Measurements from ENCODE around the gene TRIM9.
"Not testable (repeated sequence)": the region's sequence is repeated elsewhere in the genome, so short reads cannot be mapped to it uniquely, and the experiment has no call there.

The TRIM9 gene

GRCh38 chr14:51002406-51002999 is 92.4 kb downstream of the TRIM9 start:
- Mint-ChIP-seq H3K4me1 (ENCODE audit: low read depth in 2 of 2) (no peaks in the 10 kb centered on the region), H3K27ac (no peak overlapping the region), H3K27me3 (peaks cover 6 to 10% of the 10 kb centered on the region in 2 donors), H3K36me3 (ENCODE audit: insufficient read depth) (peaks cover 2% of the 10 kb centered on the region), H3K9me3 (no peaks in the 10 kb centered on the region), H3K4me3 (no peak overlapping the region)
- DNase-seq (no peak), ATAC-seq (replicated peaks) (no peak)

- Mint-ChIP-seq H3K4me3 (no peak overlapping the region), H3K36me3 (ENCODE audit: insufficient read depth) (peaks cover 2% of the 10 kb centered on the region), H3K4me1 (ENCODE audit: low read depth in 2 of 2) (no peaks in the 10 kb centered on the region), H3K27ac (no peak overlapping the region), H3K9me3 (no peaks in the 10 kb centered on the region), H3K27me3 (peaks cover 7 to 10% of the 10 kb centered on the region in 2 donors)
- no peak for DNase-seq
- no peak for ATAC-seq (replicated peaks)
These were observed 94.3 kb downstream of the TRIM9 start for GRCh38 chr14:51000566-51000965.

GRCh38 chr14:50999726-51000125 is 95.2 kb downstream of the TRIM9 start:
- Mint-ChIP-seq H3K4me3 (no peak overlapping the region), H3K36me3 (ENCODE audit: insufficient read depth) (peaks cover 2% of the 10 kb centered on the region), H3K4me1 (ENCODE audit: low read depth in 2 of 2) (no peaks in the 10 kb centered on the region), H3K9me3 (no peaks in the 10 kb centered on the region), H3K27me3 (peaks cover 10 to 13% of the 10 kb centered on the region in 2 donors), H3K27ac (no peak overlapping the region)
- ATAC-seq (replicated peaks) (no peak), DNase-seq (no peak)

GRCh38 chr14:50998612-50999011 is 96.3 kb downstream of the TRIM9 start:
- Mint-ChIP-seq H3K4me1 (ENCODE audit: low read depth in 2 of 2) (no peaks in the 10 kb centered on the region), H3K4me3 (no peak overlapping the region), H3K36me3 (ENCODE audit: insufficient read depth) (no peaks in the 10 kb centered on the region), H3K27ac (no peak overlapping the region), H3K27me3 (peaks cover 13 to 17% of the 10 kb centered on the region in 2 donors), H3K9me3 (no peaks in the 10 kb centered on the region)
- DNase-seq (no peak), ATAC-seq (replicated peaks) (no peak)

GRCh38 chr14:50997712-50998111 is 97.2 kb downstream of the TRIM9 start:
- H3K36me3 Mint-ChIP-seq (ENCODE audit: insufficient read depth) = no peaks in the 10 kb centered on the region
- no peaks in the 10 kb centered on the region for H3K4me1 Mint-ChIP-seq (ENCODE audit: low read depth in 2 of 2)
- DNase-seq = no peak
- H3K27me3 Mint-ChIP-seq = peaks cover 10 to 20% of the 10 kb centered on the region in 2 donors
- ATAC-seq (replicated peaks) = no peak
- H3K9me3 Mint-ChIP-seq = no peaks in the 10 kb centered on the region
- H3K27ac Mint-ChIP-seq = no peak overlapping the region
- no peak overlapping the region for H3K4me3 Mint-ChIP-seq

DNA sequence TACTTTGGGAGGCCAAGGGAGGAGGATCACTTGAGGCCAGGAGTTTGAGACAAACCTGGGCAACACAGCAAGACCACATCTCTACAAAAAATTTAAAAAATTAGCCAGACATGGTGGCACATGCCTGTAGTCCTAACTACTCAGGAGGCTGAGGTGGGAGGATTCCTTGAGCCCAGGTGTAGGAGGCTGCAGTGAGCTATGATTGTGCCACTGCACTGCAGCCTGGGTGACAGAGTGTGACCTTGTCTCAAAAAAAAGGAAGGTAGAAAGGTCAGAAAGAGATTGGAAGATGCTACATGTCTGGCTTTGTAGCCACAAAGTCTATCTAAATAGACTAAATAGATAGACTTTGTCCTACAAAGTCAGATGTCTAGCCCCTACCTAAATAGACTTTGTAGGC is 100.7 kb downstream of the TRIM9 start:
- peaks cover 20 to 36% of the 10 kb centered on the region in 2 donors for H3K27me3 Mint-ChIP-seq
- not testable (repeated sequence) for H3K4me1 Mint-ChIP-seq (ENCODE audit: low read depth in 2 of 2); DNase-seq; H3K4me3 Mint-ChIP-seq; H3K27ac Mint-ChIP-seq; ATAC-seq (replicated peaks); H3K36me3 Mint-ChIP-seq (ENCODE audit: insufficient read depth); H3K9me3 Mint-ChIP-seq

DNA sequence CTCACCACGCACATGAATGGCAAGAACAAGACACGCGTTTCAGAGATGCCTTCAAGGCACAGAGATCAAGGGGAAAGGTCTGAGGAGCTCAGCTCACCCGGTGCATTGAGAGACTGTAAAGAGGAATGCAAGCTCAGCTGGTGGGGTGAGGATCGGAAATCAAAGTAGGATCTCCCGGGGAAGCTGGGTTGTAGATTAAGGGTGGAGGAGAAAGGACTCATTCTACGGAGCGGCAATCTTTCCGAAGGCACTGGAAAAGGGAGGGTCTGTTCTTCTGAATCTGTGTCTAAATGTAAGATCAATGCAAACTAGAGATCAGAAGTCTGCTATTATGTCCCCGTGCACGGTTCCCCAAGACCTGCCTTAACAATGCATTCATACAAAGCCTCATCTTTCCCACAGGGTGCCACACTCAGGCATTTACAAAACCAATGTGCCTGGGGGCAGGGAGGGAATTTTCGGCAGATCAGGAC is 109.0 kb downstream of the TRIM9 start:
- Mint-ChIP-seq H3K27ac (no peak overlapping the region), H3K36me3 (ENCODE audit: insufficient read depth) (no peaks in the 10 kb centered on the region), H3K4me1 (ENCODE audit: low read depth in 2 of 2) (no peaks in the 10 kb centered on the region), H3K4me3 (no peak overlapping the region), H3K9me3 (no peaks in the 10 kb centered on the region), H3K27me3 (peaks cover 44 to 46% of the 10 kb centered on the region in 2 donors)
- DNase-seq (no peak), ATAC-seq (replicated peaks) (no peak)

DNA sequence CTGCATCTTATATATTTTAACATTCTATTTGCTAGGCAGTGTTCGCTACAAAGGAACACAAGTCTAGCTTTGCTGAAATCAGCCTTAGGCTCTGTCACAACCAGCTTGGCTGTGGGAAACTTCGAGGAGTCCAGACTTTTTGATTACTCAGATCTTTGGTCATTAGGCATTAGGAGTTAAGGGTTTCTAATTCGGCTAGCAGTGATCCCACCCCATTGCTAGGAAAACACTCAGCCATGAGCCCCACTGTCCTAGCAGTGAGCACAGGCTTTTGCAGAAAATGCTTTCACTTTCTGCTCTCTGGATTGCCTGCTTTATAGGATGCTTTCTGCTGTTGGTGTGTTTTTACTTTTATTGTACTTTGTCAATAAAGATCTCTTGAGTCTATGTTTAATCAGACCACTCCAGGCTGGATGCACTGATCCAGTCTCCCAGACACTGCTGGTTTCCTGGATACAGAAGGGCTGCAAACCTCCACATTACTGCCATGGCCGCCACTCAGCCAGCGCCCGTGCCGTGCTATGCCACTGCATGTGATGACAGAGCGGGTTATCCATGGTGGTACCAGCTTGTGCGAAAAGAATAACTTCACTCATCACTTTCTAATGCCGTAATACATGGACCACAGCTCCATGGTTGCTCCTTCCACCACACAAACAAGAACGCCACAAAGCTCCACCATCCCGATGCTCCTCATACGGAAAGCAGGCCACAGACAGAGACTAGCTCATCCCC is 109.6 kb downstream of the TRIM9 start:
- ATAC-seq (replicated peaks) (no peak), DNase-seq (no peak)
- no peak overlapping the region for H3K4me3 Mint-ChIP-seq
- H3K36me3 Mint-ChIP-seq (ENCODE audit: insufficient read depth) = no peaks in the 10 kb centered on the region
- H3K9me3 Mint-ChIP-seq = no peaks in the 10 kb centered on the region
- H3K4me1 Mint-ChIP-seq (ENCODE audit: low read depth in 2 of 2) = no peaks in the 10 kb centered on the region
- H3K27ac Mint-ChIP-seq = no peak overlapping the region
- H3K27me3 Mint-ChIP-seq = peaks cover 47 to 49% of the 10 kb centered on the region in 2 donors

DNA sequence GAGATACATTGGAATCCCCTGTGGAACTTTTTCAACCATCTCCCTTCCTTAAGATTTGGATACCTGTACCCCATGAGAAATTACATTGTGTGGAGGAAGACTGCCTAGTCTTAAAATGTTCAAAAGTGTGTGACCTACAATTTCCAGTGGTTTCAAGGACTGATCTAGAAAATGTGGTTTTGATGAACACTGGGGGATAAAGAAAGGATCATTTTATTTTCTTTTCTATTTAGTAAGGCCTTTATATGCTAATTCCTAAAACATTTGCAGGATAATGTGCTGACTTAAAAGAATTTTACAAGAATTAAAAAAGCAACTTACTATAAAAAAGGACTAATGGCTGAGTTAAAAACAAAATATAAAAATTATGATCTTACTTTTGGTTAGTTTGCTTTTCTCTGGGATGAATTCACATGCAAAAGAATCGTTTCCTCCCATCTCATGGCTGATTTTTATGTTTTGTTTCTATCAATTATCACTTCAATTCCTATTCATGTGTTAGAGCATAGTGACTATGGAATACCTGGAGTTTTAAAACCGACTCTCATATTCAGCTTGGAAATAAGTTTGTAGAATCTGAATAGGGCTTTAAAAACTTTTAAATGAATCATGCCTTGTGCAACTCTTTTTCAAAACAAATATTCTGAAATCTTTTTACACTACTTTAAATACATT is 110.7 kb downstream of the TRIM9 start:
- Mint-ChIP-seq H3K4me3 (no peak overlapping the region), H3K4me1 (ENCODE audit: low read depth in 2 of 2) (no peaks in the 10 kb centered on the region), H3K27ac (no peak overlapping the region), H3K9me3 (no peaks in the 10 kb centered on the region), H3K27me3 (peaks cover 49 to 55% of the 10 kb centered on the region in 2 donors), H3K36me3 (ENCODE audit: insufficient read depth) (no peaks in the 10 kb centered on the region)
- no peak for ATAC-seq (replicated peaks)
- no peak for DNase-seq

- DNase-seq (no peak), ATAC-seq (replicated peaks) (no peak)
- H3K4me3 Mint-ChIP-seq = no peak overlapping the region
- no peaks in the 10 kb centered on the region for H3K4me1 Mint-ChIP-seq (ENCODE audit: low read depth in 2 of 2)
- H3K27ac Mint-ChIP-seq = no peak overlapping the region
- peaks cover 41 to 58% of the 10 kb centered on the region in 2 donors for H3K27me3 Mint-ChIP-seq
- no peaks in the 10 kb centered on the region for H3K9me3 Mint-ChIP-seq
- no peaks in the 10 kb centered on the region for H3K36me3 Mint-ChIP-seq (ENCODE audit: insufficient read depth)
These were observed 114.7 kb downstream of the TRIM9 start for GRCh38 chr14:50979941-50980850.

DNA sequence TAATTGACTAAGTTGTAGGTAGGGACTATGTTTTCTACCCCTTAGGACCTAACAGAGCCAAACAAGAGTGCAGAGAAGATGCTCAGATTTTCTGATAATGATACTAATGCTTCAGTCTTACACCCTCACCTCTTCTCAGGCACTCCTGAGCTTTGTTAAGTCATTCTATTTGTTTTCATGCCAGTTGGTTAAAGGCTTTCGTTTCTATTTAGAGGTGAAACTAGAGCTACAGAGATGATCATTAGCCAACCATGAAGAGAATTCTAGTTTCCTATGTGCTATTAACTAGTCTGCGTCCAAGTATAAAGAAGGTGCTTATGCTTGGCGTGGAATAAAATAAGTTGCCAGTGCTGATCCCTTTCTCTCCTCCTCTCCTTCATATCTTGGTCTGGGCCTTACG is 116.0 kb downstream of the TRIM9 start:
- H3K4me3 Mint-ChIP-seq = no peak overlapping the region
- H3K27me3 Mint-ChIP-seq = peaks cover 39 to 63% of the 10 kb centered on the region in 2 donors
- DNase-seq (no peak), ATAC-seq (replicated peaks) (no peak)
- no peak overlapping the region for H3K27ac Mint-ChIP-seq
- H3K4me1 Mint-ChIP-seq (ENCODE audit: low read depth in 2 of 2) = no peaks in the 10 kb centered on the region
- no peaks in the 10 kb centered on the region for H3K9me3 Mint-ChIP-seq
- H3K36me3 Mint-ChIP-seq (ENCODE audit: insufficient read depth) = no peaks in the 10 kb centered on the region

DNA sequence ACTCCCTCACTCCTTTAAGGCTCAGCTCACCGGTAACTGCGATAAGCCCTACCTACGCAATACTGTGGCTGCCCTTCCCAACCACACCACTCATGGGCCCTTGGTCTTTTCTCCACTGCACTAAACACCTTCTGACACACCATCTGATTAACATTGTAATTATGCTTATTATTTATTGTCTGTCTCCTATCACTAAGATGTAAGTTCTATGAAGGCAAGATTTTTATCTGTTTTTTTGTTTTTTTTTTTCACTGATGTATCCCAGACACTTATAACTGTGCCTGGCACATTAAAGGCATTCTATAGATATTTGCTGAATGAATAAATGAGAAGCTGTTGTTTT is 116.4 kb downstream of the TRIM9 start:
- no peak for ATAC-seq (replicated peaks)
- DNase-seq = no peak
- H3K27ac Mint-ChIP-seq = no peak overlapping the region
- H3K4me1 Mint-ChIP-seq (ENCODE audit: low read depth in 2 of 2) = no peaks in the 10 kb centered on the region
- no peaks in the 10 kb centered on the region for H3K36me3 Mint-ChIP-seq (ENCODE audit: insufficient read depth)
- no peaks in the 10 kb centered on the region for H3K9me3 Mint-ChIP-seq
- H3K27me3 Mint-ChIP-seq = peaks cover 36 to 66% of the 10 kb centered on the region in 2 donors
- no peak overlapping the region for H3K4me3 Mint-ChIP-seq

- H3K27ac Mint-ChIP-seq = no peak overlapping the region
- H3K27me3 Mint-ChIP-seq = peaks cover 32 to 68% of the 10 kb centered on the region in 2 donors
- no peaks in the 10 kb centered on the region for H3K4me1 Mint-ChIP-seq (ENCODE audit: low read depth in 2 of 2)
- no peak overlapping the region for H3K4me3 Mint-ChIP-seq
- no peaks in the 10 kb centered on the region for H3K9me3 Mint-ChIP-seq
- ATAC-seq (replicated peaks) (no peak), DNase-seq (no peak)
- H3K36me3 Mint-ChIP-seq (ENCODE audit: insufficient read depth) = no peaks in the 10 kb centered on the region
These were observed 116.9 kb downstream of the TRIM9 start for GRCh38 chr14:50977863-50978528.

All from effector memory CD8-positive, alpha-beta T cell (primary cell).